T1000 (cell line): ENCODE results near the gene TRAK2.
"Not testable (repeated sequence)": the region's sequence is repeated elsewhere in the genome, so short reads cannot be mapped to it uniquely, and the experiment has no call there.

Experiments
- DNase-seq: peaks from one replicate; lab custom pipeline; 2025; ENCODE audit warnings: mixed read lengths; lab: John Stamatoyannopoulos, UW

TRAK2 gene

DNA sequence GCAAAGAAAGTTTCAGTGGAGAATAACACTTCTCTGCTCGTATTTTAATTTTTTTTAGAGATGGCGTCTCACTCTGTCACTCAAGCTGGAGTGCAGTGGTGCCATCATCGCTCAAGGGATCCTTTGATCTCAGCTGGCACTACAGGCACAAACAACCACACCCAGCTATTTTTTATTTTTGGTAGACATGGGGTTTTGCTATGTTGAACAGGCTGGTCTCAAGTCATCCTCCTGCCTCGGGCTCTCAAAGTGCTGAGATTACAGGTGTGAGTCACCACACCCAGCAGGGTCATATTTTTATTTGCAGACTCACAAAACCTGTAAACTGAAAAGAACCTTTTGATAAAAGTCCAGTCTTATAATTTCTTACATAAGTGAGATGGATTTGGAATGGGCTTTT, 2.6 kb downstream of the TRAK2 start:
- no peak for DNase-seq

DNA sequence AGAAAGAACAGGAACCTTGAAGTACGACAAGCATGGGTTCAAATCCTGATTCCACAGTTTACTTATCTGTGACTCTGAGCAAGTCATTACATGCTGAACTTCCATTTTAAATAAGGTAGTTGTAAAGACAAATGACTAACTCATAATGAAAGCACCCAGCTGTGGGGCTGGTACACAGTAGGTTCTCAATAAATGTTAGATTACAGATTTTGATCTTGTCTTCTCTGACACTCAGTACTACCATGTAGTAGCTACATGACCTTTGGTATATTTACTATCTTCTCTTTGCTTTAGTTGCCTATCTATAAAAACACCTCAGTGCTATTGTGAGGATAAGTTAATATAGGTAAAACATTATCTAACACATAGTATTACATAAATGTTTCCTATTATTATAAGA, 3.2 kb downstream of the TRAK2 start:
- no peak for DNase-seq

GRCh38 chr2:201447086-201447485, 4.2 kb downstream of the TRAK2 start:
- no peak for DNase-seq

GRCh38 chr2:201444746-201445465, 6.4 kb downstream of the TRAK2 start:
- no peak for DNase-seq

- no peak for DNase-seq
Measured at GRCh38 chr2:201441409-201441808, 9.8 kb downstream of the TRAK2 start.

DNA sequence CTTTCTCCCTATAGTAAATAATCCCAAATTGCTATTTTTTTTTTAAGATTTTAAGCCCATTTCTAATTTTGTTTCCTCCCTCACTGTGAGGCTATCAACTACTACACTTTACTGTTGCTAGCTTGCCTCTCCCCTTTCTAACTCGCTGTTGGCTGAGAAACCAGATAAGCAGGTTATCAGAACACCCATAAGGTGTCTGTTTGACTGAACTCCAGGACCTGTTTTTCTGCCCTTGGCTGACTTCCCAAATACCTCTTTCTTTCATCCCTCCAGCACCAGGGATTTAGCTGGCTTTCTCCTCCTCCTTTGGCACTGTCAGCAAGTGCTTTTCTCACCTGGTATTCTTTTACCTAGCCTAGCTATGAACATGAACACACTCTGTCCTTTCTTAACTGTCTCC, 11.1 kb downstream of the TRAK2 start:
- no peak for DNase-seq

DNA sequence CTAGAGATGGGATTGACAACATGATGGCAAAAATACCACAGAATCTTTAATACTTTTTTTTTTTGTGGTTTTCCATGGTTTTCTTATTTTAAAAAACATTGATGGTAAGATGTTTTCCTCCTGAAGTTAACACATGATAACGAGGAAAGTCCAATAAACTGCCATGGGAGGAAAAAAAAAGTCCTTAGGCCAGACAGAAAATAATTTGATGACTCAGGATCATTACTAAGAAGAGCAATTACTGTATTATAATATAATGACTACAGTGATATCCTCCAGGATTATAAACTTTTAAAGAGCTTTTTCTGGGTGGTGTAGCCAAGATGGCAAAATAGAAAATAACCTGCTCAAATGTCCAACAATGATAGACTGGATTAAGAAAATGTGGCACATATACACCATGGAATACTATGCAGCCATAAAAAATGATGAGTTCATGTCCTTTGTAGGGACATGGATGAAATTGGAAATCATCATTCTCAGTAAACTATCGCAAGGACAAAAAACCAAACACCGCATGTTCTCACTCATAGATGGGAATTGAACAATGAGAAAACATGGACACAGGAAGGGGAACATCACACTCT, 11.8 kb downstream of the TRAK2 start:
- DNase-seq: not testable (repeated sequence)

- DNase-seq: no peak
Measured at GRCh38 chr2:201436141-201436540, 15.1 kb downstream of the TRAK2 start.

DNA sequence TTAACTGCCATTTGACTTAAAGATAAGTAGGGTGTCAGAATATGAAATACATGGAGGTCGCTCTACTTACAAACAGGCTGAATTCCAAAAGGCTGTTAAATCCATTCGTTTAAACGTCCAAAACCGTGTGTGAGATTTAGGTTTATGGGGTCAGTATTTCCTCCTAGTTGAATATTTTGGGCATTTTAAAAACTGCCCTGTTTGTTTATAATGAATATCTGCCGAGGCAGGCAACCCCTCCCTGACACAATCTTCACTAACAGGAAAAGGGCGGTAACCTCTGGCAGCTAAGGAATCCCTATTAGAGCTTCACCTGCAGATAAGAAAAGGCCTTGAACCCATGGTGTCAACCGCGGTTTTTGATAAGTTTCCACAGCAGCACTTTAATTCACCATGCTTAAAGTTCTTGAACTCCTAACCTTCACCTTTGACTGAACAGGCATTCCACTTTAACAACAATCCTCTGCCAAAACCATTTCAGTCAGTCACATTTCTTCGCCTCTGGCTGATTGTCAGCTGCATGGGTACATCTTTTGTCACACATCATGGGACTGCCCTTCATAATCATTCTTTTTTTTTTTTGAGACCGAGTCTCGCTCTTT, 17.8 kb downstream of the TRAK2 start:
- no peak for DNase-seq

GRCh38 chr2:201432621-201433393, 18.5 kb downstream of the TRAK2 start:
- no peak for DNase-seq

DNA sequence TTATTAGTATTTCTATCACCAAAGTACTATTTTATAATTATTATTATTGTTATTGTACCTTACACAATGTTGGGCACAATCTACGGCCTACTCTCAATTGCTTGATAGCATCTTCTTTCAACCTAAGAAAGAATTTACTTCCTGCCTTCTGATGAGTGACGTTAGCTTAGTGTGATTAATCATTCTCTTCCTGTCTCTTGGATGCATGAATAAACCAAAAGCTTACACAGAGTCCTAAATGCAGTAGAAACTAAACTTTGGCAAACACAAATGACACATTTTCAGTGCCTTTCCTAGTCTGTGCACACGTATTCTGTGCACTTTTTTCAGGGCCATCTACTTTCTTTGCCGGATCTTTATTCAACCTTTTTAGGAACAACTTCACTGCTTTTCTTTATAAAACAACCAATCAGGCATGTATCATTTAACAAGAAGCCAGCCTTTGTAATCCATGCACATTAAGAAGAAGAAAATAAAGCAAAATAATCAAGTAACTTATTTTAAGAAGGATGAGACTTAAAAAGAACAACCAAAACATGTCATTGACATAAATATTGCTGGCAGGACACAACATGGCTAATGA, 19.1 kb downstream of the TRAK2 start:
- no peak for DNase-seq

- no peak for DNase-seq
Measured at GRCh38 chr2:201430839-201431238, 20.4 kb downstream of the TRAK2 start.

DNA sequence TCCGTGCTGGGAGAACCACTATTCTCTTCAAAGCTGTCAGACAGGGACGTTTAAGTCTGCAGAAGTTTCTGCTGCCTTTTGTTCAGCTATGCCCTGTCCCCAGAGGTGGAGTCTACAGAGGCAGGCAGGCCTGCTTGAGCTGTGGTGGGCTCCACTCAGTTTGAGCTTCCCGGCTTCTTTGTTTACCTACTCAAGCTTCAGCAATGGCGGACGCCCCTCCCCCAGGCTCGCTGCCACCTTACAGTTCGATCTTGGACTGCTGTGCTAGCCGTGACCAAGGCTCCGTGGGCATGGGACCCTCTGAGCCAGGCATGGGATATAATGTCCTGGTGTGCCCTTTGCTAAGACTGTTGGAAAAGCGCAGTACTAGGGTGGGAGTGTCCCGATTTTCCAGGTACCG, 20.9 kb downstream of the TRAK2 start:
- DNase-seq: not testable (repeated sequence)

DNA sequence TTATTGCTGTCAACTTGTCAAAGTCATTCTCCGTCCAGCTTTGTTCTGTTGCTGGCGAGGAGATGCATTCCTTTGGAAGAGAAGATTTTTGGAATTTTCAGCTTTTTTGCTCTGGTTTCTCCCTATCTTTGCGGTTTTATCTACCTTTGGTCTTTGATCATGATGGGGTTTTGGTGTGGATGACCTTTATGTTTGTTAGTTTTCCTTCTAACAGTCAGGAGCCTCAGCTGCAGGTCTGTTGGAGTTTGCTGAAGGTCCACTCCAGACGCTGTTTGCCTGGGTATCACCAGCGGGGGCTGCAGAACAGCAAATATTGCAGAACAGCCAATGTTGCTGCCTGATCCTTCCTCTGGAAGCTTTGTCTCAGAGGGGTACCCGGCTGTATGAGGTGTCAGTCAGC, 21.4 kb downstream of the TRAK2 start:
- not testable (repeated sequence) for DNase-seq

- DNase-seq: not testable (repeated sequence)
Measured at GRCh38 chr2:201428366-201428765, 22.9 kb downstream of the TRAK2 start.

GRCh38 chr2:201425952-201426351, 25.3 kb downstream of the TRAK2 start:
- no peak for DNase-seq

GRCh38 chr2:201420442-201421113, 30.7 kb downstream of the TRAK2 start:
- no peak for DNase-seq

GRCh38 chr2:201419986-201420385, 31.3 kb downstream of the TRAK2 start:
- DNase-seq: no peak

- no peak for DNase-seq
Measured at GRCh38 chr2:201419057-201419635, 32.1 kb downstream of the TRAK2 start.

DNA sequence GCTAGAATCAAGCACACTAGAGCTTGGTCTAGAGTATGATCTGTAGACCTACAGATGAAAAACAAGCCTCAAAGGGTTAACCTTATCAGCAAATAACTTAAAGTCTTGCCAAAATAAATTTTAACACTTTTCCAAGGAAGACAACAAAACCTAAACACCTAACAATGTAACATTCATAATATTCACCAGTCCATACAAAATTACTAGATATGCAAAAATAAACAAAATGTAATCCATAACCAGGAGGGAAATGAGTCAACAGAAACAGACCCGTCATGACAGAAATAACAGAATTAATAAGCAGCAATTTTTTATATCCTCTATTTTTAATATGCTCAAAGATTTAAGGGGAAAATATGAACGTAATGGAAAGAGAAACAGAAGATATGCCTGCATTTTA, 36.1 kb downstream of the TRAK2 start:
- DNase-seq: no peak
